22Rv1 (cell line): Measurements from ENCODE around the gene ZFP69.

Experiments
- ZFX ChIP-seq: fragments of 450-650 bp; IDR thresholded peaks from 2 replicates; pipeline ENCODE4 v1.6.1; 2017; ENCODE audit warnings: antibody characterized with exemption, borderline replicate concordance
- TF ChIP-seq, protein P1 (sequence below): fragments of 450-650 bp; IDR thresholded peaks from 2 replicates; pipeline ENCODE4 v1.5.1; 2017; ENCODE audit warnings: mild to moderate bottlenecking

DNA sequence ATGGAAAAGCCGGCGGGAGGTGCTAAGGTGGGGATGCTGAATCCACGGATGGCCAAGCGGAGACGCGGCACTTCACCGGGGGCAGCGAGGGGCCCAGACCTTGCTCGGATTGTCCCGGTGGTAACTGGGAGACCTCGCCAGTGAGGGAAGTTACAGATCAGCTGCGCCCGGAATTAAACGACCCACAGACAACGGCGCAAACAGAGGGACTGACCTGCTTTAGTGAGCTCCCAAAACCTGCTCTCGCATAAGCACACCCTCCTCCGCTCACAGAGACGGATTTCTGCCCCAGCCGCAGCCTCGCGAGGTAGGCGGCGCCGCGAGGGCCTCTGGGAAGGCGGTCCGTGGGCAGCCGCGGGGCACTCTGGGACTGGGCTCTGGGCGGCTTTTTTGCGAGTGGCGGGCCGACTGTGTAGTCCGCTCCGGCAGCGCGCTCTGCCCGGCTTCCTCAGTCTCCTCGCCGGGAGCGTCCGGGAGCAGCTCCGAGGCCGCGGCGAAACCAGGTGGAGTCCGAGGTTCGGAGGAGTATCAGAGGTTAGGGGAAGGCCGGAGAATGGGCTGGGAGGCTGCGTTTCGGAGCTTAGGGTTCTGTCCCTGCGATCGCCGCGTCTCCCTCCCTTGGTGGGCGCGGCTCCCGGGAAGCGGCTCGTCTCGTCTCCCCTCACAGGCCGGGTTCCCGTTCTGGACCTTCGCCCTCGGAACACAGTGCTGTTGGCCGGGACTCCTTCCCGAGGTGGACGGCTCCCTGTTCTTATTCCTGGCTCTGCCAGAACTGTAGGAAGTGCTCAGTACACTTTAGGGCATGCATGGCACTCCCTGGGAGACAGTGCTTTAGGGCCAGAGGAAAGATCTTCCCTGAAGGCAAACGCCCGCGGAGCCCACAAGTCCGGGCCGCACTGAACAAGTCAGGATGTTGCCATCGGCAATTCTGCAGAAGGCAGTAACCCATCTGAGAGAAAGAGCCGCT, 31.6 kb downstream of the ZFP69 start, which contains the start of gene EXO5:
- TF ChIP-seq, protein P1, sequence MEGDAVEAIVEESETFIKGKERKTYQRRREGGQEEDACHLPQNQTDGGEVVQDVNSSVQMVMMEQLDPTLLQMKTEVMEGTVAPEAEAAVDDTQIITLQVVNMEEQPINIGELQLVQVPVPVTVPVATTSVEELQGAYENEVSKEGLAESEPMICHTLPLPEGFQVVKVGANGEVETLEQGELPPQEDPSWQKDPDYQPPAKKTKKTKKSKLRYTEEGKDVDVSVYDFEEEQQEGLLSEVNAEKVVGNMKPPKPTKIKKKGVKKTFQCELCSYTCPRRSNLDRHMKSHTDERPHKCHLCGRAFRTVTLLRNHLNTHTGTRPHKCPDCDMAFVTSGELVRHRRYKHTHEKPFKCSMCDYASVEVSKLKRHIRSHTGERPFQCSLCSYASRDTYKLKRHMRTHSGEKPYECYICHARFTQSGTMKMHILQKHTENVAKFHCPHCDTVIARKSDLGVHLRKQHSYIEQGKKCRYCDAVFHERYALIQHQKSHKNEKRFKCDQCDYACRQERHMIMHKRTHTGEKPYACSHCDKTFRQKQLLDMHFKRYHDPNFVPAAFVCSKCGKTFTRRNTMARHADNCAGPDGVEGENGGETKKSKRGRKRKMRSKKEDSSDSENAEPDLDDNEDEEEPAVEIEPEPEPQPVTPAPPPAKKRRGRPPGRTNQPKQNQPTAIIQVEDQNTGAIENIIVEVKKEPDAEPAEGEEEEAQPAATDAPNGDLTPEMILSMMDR, result no peak
- TF ChIP-seq ZFX, result no peak
